Superior temporal gyrus (tissue), 1 donor: ENCODE data around the gene MME.

Experiments used
- DNase-seq: peaks from one replicate; pipeline ENCODE4 v3.0.0-alpha.2; 2016; ENCODE audit errors: extremely low spot score

Gene MME

DNA sequence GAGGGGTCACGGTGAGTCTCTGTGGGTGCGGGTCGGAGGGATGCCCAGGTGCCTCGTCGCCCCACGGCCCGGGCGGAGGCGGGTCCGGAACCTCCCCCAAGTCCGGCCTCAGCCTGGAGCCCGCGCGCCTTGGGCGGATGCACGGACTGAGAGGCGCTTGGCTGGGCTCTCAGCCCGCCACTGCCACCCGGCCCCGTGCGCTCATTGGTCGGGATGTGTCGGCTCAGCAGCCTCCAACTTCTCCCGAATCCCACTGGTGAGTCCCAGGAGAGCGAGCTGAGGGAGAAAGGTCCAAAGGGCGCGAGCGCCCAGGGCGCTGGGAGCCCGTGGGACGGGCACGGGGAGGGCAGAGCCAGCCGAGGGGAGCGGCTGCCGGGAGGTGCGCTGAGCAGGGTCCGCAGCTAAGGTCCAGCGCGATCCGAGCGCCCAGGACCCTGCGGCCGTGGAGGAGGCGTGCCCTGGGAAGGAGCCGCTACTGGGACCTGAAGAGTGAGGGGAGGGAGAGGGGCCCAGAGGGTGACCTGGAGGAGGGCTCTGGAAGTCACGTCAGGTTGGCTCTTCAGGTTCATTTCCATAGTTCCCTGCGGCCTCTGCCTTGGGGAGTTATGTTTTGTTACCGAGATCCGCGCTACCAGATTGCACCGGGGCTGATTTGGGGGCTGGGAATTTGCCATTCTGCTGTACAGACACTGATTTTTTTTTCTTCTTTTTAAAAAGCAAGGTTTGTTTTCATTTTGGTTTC, at the start of gene MME:
Gene MME (plus strand): TSS at position 574 of the 742 bp plus-strand sequence. CDS start 3,849 bp downstream, outside the sequence.
- no peak for DNase-seq

DNA sequence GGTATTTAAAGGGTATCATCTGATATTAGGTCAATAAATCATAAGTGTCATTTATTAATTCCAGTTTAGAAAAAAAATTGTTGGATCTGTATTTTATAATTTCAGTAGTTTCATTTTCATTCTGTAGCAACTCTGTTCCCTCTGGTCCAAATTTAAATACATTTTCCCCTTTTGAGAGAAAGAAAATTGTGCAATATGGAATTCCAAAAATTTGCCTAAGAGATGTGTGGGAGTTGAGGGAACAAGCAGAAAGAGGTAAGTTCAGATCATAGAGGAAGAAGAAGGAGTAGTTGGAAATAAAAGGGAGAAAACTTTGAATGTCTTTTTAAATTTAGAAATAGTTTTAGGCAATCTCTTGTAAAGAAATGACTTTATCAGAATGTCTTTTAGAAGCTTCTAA, 48.9 kb upstream of the MME start:
- no peak for DNase-seq

DNA sequence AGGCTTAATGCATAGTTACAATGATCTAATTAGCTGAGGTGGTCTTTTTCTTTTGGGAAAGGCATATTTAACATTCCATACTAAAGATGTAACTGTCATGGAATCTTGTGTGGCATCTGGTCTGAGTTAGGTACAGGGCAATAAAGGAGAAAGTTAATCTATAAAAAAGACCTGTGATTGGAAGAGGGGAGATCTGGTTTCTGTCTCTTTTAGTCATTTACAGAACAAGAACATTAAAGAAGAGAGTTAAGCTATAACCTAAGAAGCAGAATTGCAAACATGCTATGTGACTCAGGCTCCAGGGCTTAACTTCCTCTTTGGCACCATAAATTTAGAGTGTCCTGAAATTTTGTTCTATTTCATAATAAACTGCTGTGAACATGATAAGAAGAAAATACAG, 47.2 kb upstream of the MME start:
- DNase-seq, result no peak

DNA sequence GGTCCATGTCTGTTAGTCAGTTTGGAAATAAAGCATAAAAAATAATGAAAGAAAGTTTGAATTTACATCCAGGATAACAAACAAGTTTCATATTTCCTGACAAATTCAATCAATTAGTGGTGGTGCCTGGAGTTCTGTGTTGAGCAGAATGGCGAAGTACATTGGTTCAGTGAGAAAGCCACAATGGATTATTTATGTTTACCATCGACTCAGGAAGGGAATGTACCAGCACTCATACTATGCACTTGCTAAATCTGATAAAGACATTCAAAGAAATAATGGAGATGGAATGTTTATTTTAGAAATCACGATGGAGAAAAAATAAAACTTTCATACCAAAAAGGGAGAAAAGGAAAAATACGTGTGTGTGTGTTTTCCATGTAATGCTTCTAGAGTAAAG, 45.3 kb upstream of the MME start:
- DNase-seq, result no peak

DNA sequence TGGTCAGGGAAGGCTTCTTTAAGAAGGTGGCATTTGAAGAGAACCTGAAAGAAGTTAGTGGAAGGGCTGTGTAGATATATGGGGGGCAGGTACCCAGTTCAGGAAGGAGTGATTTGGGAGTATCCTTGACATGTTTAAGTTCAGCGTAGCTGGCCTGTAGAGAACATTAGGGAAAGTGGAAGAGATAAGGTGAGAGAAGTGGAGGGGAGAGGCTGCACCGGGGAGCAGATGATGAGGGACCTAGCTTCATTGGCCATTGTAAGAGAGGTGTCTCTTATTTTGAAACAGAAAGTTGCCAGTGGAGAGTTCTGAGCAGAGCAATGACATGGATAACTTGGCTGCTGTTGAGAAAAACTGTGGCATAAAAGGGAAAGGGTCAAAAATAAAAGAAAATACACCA, 44.6 kb upstream of the MME start:
- no peak for DNase-seq

DNA sequence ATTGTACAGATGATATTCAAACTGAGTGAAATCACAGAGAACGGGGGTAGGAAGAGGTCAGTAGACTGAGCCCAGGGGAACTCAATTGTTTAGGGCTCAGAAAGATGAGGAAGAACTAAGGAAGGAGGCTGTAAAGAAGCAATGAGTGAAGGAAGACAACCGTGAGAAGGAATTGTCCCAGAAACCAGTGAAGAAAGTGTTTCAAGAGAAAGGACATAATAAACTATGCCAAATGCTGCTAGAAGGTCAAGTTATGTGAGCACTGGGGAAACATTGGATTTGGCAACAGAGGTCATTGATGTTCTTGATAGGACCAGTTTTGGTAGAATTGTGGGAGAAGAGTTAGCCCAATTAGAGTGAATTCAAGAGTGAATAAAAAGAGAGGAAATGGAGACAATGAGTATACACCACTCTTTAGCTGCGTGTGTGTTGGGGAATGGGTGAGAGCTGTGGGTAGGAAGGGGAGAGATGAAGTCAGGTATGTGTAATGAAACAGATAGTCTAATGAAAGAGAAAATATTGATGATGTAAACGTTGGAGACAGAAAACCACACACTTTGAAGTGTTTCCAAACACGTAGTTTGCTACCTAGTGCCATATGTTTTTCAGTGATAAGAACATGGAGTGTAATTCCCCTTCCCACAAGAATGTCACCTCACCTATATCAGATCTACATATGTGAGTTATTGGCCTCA, 42.5 kb upstream of the MME start:
- no peak for DNase-seq

DNA sequence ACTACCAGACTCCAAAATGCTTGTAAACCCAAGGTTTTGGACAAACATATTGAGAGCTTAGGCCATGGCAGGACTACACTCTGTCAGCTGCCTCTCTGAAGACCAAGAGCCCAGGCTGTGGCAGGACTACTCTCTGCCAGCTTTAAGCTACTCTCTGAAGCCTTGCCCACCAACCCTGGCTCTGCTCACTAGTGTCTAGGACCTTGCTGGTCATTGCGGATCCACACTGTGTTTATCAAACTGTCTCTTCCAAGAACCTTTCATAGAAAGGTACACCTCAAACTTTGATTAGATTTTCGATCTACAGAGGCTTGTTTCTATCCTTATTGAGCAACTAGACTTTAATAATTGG, 41.9 kb upstream of the MME start:
- DNase-seq, result no peak

DNA sequence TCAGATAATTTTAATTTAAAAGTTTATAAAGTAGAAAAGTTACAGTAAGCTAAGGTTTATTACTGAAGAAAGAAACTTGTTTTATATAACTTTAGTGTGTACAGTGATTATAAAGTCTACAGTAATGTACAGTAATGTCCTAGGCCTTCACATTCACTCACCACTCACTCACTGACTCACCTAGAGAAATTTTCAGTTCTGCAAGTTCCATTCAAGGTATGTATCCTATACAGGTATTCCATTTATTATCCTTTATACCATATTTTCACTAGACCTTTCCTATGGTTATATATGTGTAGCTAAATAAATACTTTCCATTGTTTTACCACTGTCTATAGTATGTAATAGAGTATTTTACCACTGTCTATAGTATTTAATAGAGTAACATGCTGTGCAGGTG, 33.2 kb upstream of the MME start:
- no peak for DNase-seq

DNA sequence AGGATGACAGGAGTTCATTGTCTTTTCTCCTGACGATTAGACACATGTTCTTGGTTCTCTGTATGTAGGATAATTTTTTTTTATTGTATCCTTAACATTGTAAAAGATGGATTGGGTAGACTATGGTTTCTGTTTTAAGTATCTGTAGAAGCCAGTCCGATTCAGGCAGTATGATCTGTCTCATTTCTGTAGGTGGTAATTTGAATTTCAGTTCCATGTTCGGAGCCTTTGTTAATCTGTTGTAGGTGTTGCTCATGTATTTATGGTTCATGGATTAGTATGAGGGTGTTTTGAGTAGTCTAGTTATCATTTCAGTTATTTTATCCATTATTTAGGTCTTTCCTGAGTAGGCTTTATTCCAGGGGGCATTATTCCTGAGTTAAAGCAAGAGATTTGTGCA, 32.4 kb upstream of the MME start:
- DNase-seq, result no peak

DNA sequence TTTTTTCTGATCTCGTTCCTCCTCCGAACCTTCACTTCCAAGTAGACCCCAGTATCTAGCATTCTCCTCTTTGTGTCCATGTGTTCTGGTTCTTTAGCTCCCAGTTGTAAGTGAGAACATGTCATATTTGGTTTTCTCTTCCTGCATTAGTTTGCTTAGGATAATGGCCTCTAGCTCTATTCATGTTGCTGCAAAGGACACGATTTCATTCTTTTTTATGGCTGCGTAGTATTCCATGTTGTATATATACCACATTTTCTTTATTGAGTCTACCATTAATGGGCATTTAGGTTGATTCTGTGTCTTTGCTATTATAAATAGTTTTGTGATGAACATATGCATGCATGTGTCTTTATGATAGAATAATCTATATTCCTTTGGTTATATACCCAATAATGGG, 30.2 kb upstream of the MME start:
- no peak for DNase-seq

DNA sequence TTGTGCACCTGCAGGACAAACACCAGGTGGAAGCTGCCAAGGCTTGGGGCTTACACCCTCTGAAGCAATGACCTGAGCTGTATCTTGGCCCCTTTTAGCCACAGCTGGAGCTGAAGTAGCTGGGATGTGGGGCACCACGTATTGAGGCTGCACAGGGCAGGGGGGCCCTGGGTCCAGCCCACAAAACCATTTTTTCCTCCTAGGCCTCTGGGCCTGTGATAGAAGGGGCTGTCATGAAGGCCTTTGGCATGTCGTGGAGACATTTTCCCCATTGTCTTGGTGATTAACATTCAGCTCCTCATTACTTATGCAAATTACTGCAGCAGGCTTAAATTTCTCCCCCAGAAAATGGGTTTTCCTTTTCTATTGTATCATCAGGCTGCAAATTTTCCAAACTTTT, 27.6 kb upstream of the MME start:
- DNase-seq, result no peak

DNA sequence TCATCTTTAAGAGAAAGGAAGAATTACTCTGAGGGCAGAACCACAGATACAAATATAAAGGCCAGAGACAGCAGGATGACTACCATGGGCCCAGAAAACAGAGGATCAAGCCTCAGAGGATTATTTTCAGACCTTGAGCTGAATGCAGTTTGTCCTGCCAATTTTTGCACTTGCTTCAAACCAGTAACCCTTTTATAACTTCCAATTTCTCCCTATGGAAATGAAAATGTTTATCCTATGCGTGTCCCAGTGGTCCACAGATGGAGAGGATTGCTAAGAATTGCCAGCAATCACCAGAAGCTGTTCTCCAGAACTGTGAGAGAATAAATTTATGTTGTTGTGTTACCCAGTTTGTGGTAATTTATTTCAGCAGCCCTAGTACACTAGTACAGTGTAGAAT, 26.4 kb upstream of the MME start:
- DNase-seq, result no peak

DNA sequence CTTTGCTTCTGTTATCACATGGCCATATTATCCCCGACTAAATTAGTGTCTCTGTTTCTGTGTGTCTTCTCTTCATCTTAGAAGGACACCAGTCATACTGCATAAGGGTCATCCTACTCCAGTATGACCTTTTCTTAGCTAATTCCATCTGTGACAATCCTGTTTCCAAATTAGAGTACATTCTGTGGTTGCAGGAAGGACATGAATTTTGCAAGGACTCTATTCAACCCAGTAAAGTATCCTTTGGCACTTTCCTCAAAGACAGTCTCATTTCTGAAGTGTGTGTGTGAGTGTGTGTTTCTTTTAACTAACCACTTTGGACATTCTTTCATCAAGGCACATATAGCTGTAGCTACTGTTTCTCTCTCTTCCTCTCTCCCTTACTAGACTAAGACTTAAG, 15.2 kb upstream of the MME start:
- DNase-seq, result no peak

DNA sequence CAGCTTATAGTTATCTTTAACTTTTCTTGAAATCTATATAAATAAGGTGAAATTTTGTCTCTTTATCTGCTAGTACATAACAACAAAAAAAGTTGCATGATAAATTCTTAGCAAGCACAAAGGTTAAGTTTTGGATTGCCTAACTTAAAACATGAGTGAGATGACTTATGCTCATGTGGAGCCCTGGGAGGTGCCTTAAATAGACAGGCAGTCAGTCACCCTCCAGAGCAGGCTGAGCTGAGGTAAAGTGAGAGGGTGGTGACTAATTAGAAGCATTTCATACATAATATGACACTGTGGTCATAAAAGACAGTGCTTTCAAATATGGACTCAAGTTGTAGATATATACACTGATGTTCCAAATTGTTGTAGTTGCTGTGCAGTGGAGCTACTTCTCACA, 14.6 kb upstream of the MME start:
- no peak for DNase-seq

DNA sequence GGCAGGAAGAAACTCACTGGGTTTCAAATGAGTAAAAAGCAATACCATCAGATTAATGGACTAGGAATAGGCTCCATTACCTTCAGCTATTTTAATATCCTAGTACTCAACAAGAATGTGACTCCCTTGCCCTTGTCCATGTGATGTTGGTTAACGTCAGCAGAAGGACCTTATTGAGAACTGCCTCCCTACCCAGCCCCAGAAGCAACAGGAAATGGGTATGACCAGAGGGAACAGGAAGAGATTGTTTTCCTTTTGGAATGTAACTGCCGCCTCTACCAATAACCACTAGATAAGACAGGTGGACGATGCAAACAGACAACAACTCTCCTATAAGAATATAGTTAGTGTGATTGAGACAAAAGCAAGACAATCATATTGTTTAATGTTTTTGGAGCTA, 10.4 kb upstream of the MME start:
- no peak for DNase-seq

DNA sequence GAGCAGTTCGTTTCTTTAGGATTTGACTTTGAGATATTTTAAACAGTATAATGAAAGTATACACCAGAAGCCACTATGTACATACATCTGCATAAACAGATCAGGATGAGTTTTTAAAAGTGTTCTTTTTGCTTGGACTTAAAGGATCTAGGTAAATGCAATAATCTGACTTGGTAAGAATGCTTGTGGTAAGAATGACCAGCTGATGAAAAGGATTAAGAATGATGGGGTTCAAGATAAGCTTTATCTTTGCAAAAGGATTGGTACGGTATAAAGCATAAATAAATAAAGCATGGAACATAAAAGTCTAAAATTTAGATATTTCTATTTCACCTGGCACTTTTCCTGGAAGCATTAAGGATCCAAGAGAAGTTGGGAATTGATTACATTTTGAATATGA, 9.8 kb upstream of the MME start:
- DNase-seq, result no peak

DNA sequence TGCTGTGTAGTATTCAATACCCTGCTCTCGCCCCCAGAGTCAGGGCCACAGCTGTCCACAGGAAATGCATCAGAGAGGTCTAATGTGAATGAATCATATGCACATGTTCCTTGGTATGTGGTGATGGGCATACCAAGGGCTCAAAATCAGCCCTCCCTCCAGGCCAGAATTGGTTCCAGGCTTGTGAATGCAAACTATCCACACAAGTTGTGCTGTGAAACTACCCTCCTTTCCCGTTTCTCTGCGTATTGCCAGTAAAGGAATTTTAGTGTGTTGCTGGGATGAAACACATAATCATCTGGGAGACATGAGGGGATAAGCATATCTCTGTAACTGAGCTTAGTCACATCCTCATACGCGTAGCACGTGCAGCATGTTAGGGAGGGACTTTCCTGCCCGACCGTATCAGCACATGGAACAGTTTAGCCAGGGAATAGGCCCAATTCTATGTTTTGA, 9.2 kb upstream of the MME start:
- DNase-seq, result no peak

DNA sequence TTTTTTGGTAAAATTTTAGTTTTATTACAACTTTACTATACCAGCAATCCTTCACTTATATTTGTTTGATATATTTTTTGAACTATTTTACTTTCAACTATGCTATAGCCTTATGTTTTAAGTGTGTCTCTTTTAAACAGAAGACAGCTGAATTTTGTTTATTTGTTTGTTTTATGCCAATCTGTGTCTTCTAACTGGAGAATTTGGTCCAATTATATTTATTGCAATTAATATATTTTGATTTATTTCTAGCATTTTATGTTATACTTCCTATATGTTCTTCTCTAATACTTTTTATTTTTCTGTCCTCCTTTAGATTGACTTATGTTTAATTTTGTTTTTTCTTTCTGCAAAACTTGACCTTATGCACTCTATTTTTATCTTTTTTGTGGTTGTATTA, 4.9 kb upstream of the MME start:
- DNase-seq, result no peak

DNA sequence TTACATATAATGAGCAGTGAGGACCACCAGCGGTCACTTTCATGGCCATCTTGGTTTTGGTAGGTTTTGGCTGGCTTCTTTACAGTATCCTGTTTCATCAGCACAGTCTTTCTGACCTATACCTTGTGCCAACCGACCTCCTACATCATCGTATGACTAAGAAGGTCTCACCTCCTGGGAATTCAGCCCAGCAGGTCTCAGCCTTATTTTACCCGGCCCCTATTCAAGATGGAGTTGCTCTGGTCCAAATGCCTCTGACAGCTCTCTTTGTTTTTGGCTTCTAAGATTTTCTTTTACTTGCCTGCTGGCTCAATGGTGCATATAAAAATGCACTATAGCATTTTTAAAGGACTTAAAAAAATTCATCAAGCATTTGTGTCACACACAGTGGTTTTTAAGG, 3.2 kb upstream of the MME start:
- no peak for DNase-seq

DNA sequence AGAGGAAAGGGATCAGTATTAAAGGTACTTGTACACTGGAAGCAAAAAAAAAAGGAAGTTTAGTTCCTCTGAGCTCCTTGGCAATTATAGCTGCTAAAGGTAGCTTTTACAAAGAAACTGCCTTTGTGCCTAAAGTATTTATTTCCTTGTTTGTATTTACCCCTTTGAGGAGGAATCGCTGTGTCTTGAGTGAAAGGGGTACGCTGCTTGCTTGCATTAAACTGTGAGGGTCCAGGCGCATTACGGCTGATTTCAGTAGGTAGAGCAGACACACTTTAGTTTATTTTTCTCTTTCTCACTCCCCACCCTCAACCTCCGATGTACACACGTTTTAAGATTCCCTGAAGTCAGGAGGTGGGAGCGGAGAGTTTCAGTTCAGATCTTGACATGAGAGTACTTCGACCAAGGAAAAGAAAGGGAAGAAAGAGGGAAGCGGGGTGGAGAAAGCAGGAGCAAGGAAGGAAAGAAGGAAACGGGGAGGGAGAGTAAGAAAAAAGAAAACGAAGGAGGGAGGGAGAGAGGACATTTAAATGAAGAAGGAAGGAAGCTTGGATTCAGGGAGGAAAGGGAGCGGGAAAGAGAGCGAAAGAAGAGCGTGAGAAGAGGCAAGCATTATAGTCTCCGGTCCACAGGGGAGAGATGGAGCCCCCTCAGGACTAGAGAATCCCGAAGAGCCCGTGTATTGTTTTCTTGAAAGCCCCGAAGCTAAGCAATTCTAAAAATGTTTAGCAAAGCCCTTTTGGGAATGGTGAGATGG, 1.2 kb upstream of the MME start:
- no peak for DNase-seq

DNA sequence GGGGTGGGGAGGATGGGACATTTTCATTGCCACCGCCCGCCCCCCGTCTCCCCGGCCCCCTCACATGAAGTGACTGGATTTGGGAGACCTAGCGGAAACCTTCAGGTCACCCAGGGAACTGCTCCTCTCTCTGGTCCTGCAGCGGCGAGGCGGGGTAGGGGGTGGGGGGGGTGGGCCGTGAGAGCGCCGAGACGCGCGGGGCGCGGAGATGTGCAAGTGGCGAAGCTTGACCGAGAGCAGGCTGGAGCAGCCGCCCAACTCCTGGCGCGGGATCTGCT, 712 bp upstream of the MME start:
- DNase-seq, result no peak

DNA sequence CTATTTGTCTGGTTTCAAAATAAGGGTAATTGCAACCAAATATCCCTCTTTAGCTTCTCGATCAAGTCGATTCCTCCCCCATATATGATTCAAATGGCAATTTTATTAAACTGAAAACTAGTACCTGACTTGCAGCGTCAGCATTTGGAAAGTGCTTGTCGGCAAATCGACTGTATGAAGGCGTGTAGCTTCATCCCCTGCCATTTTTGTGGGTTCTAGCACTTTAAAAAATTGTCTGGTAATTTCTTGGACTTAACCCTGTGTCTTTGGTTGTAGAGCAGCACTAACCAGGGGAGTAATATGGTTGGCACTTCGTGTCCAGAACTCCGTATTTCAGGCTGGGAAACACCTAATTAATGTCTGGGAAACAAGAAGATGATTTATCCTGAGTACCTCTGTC, 573 bp downstream of the MME start:
- DNase-seq, result no peak

DNA sequence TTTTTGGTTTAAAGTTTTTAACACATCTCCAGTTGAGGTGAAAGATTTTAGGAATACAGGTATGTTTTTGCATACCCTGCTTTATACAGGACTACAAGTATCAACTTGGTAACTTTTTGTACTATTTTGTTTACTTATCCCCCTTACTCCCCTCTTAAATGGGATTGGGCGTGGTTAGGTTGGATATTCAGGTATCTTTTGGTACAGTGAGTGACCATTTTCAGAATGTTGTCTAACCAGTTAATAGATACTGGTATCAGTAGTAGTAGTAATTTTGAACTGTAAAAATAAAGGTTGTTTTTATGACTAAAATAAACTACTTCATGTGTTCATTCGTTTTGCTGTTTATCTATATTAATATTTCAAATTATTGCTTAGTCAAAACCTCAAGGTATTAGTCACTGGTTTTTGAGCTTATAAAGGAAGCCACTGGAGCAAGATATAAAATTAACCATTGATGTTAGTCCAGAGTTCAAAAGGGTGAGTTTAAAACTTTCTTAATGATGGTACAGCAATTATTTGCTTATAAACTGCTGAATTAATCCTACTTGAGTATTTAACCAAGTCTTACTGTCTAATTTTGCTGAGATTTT, 3.3 kb downstream of the MME start:
- no peak for DNase-seq
